ENCODE results near the gene EYS. TPM values are rescaled to one million over a fixed set of nuclear protein-coding genes. Genes with fewer than 3 reads are reported as not detected.
"Not testable (repeated sequence)": the region's sequence is repeated elsewhere in the genome, so short reads cannot be mapped to it uniquely, and the experiment has no call there.

EYS gene
- total RNA-seq, 2 donors from 2014 or later, result 0.20 TPM; not detected in 1

- ATAC-seq, result no peak
- no peaks in the 10 kb centered on the region for H3K36me3 Mint-ChIP-seq
- H3K27me3 Mint-ChIP-seq, result no peaks in the 10 kb centered on the region
Measured at GRCh38 chr6:64259372-64259771, 1447.7 kb downstream of the EYS start.

DNA sequence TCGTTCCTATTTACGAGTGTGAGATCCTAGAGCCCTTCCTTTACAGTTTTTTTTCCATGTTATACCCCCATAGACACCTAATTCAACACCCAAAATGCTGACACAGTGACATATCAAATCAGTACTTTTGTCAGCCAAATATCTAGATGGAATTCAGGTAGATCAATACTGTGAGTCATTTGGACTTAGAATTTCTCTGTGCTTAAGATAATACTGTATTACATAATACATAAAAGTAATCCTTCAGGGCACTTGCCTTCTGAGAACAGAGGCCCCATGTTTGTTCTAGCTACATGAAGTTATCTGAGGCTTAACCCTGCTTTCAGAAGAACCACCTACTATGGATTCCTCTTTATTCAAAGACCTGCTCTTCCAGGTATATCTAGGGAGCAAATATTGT is 1448.3 kb downstream of the EYS start:
- DNase-seq (ENCODE audit: low spot score) (no peak), ATAC-seq (no peak)

More at GRCh38 chr6:64259372-64259771, 1447.7 kb downstream of the EYS start:
- Mint-ChIP-seq H3K27ac (no peak overlapping the region), H3K4me1 (ENCODE audit: low read depth in 2 of 2) (no peaks in the 10 kb centered on the region), H3K4me3 (no peak overlapping the region), H3K9me3 (peaks cover 16% of the 10 kb centered on the region)
- no peak for DNase-seq (ENCODE audit: low spot score)

DNA sequence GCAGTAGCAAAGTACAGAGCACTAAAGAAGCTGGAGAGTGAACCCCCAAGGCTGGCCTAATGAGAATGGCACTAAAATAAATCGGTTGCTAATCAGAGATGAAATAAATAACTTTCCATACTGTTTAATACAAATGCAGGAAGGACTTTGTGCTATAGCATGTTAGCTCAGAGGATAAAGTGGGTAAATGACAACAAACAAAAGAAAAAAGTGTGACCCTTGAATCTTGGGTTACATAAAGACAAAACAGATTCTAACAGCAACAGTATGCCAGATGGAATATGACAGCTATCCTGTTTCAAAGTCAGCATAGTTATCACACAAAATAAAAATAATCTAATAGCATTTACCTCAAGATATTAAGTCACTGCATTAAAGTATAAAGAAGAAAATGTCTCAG is 1448.7 kb downstream of the EYS start:
- no peak overlapping the region for H3K4me3 Mint-ChIP-seq
- DNase-seq (ENCODE audit: low spot score) (no peak), ATAC-seq (no peak)
- H3K9me3 Mint-ChIP-seq, result peaks cover 16% of the 10 kb centered on the region
- no peaks in the 10 kb centered on the region for H3K27me3 Mint-ChIP-seq
- no peaks in the 10 kb centered on the region for H3K36me3 Mint-ChIP-seq
- H3K4me1 Mint-ChIP-seq (ENCODE audit: low read depth in 2 of 2), result no peaks in the 10 kb centered on the region
- H3K27ac Mint-ChIP-seq, result no peak overlapping the region

More for the DNA sequence above, 1448.3 kb downstream of the EYS start:
- Mint-ChIP-seq H3K4me1 (ENCODE audit: low read depth in 2 of 2) (no peaks in the 10 kb centered on the region), H3K4me3 (no peak overlapping the region), H3K27ac (no peak overlapping the region), H3K9me3 (peaks cover 16% of the 10 kb centered on the region), H3K36me3 (no peaks in the 10 kb centered on the region), H3K27me3 (no peaks in the 10 kb centered on the region)

DNA sequence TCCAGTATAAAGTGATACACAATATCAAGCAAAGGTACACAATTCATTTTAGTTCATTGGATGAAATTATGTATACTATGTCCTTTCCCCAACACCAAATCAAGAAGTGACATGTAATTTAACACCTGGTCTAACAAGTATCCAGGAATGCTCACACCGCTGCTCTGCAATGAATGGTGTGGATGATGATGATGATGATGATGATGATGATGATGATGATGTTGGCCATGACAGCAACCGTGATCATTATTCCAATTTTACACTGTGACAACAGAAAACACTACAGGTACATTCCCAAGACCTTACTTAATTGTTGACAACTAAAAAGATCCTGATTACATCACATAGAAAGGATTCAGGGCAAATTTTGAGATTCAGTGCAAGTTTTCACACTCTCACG is 1449.4 kb downstream of the EYS start:
- H3K4me3 Mint-ChIP-seq, result no peak overlapping the region
- DNase-seq (ENCODE audit: low spot score) (no peak), ATAC-seq (no peak)
- no peak overlapping the region for H3K27ac Mint-ChIP-seq
- H3K36me3 Mint-ChIP-seq, result no peaks in the 10 kb centered on the region
- H3K9me3 Mint-ChIP-seq, result peaks cover 16% of the 10 kb centered on the region
- H3K27me3 Mint-ChIP-seq, result no peaks in the 10 kb centered on the region
- no peaks in the 10 kb centered on the region for H3K4me1 Mint-ChIP-seq (ENCODE audit: low read depth in 2 of 2)

DNA sequence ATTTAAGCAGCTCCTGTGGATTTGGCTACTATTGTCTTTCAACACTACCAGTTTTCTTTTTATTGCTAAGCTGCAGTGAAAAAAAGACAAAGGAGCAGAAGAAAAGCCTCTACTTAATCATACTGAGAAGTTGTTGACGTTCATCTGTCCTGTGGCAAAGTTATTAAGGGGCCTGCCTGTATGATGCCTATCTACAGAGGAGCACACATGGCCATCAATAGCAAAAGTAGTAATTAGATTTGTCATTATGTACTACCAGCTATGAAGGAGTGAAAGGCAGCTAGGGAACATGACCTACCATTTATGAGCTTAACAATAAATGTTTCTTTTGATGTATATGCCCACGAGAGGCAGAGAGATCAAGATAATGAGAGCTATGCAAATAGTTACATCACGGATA is 1450.5 kb downstream of the EYS start:
- Mint-ChIP-seq H3K27me3 (no peaks in the 10 kb centered on the region), H3K4me1 (ENCODE audit: low read depth in 2 of 2) (no peaks in the 10 kb centered on the region), H3K27ac (no peak overlapping the region), H3K4me3 (no peak overlapping the region), H3K9me3 (peaks cover 22% of the 10 kb centered on the region), H3K36me3 (no peaks in the 10 kb centered on the region)
- ATAC-seq (no peak), DNase-seq (ENCODE audit: low spot score) (no peak)

DNA sequence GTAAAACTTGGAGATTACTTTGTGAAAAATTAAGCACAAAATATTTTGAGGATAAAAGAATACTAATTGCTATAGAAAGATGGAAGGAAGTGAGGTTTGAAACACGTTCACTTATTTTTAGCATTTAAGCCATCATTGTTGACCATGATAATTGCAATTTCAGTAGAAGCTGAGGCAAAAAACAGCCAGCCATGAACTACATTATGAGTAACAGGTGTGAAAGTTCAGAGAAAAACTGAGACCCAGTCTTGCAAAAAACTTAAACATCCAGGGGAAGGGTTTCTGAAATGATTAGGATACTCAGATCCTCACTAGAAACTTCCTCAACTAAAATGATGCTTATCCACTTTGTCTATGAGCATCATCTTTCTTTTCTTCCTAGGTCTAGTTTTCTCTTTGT is 1452.0 kb downstream of the EYS start:
- Mint-ChIP-seq H3K4me3 (no peak overlapping the region), H3K36me3 (no peaks in the 10 kb centered on the region), H3K27ac (no peak overlapping the region), H3K9me3 (peaks cover 22% of the 10 kb centered on the region), H3K4me1 (ENCODE audit: low read depth in 2 of 2) (no peaks in the 10 kb centered on the region), H3K27me3 (no peaks in the 10 kb centered on the region)
- ATAC-seq (no peak), DNase-seq (ENCODE audit: low spot score) (no peak)

DNA sequence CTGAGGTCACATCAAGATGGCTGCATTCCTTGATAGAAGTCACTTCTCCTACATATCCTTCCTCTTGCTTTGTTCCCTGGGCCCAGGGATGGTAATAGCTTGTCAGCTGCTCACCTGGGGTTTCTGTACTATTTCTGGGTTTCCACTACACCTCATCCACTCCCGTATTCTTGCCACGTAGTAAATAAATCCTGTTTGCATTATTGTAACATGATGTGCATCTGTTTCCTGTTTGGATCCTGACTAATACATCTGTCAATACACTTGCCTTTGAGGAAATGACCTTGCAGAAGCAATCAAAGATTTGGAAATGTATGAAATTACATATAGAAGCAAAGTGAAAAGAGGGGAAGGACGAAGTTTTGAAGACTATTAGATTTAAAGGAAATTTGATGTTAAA is 1452.5 kb downstream of the EYS start:
- Mint-ChIP-seq H3K4me3 (no peak overlapping the region), H3K4me1 (ENCODE audit: low read depth in 2 of 2) (no peaks in the 10 kb centered on the region), H3K27ac (no peak overlapping the region), H3K36me3 (no peaks in the 10 kb centered on the region), H3K9me3 (peaks cover 21% of the 10 kb centered on the region), H3K27me3 (no peaks in the 10 kb centered on the region)
- DNase-seq (ENCODE audit: low spot score) (no peak), ATAC-seq (no peak)

DNA sequence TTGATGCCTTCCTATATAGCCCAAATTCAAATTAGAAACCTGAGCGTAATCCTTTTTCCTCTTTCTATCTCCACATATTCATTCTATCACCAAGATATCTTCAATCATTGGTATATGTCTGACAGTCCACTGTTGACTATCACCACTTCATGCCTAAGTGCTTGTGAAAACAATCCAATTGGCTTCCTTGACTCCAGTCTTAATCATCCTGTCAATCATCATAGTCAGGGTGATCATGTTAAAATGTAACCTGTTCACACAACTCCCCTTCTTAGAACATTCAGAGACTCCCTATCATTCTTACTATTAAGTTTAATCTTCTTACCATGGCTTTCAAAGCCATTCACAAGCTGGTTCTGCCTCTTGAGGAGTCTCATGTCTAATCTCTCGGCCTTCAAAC is 1454.8 kb downstream of the EYS start:
- Mint-ChIP-seq H3K4me1 (ENCODE audit: low read depth in 2 of 2) (no peaks in the 10 kb centered on the region), H3K36me3 (peaks cover 6% of the 10 kb centered on the region), H3K27me3 (no peaks in the 10 kb centered on the region), H3K9me3 (peaks cover 26% of the 10 kb centered on the region), H3K27ac (no peak overlapping the region), H3K4me3 (no peak overlapping the region)
- DNase-seq (ENCODE audit: low spot score) (no peak), ATAC-seq (no peak)

DNA sequence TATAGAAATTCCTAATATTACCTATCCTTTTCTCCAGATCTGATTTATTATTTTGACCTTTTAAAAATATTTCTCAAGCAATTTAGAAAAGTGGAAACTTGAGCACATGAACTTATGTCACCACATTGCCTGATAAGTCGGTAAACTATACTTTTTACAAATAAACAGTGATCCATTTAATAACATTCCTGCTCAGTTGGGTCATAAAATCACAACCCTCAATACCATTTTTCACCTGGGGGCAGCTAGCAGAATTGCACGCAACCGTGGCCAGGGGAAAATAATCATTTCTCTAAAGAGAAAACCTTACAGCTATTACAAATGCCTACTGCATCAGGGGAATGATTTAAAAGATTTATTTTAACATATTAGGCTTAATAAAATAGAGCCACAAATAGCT is 1456.9 kb downstream of the EYS start:
- ATAC-seq (no peak), DNase-seq (ENCODE audit: low spot score) (no peak)
- Mint-ChIP-seq H3K4me3 (no peak overlapping the region), H3K36me3 (peaks cover 6% of the 10 kb centered on the region), H3K4me1 (ENCODE audit: low read depth in 2 of 2) (no peaks in the 10 kb centered on the region), H3K9me3 (peaks cover 17% of the 10 kb centered on the region), H3K27ac (no peak overlapping the region), H3K27me3 (no peaks in the 10 kb centered on the region)

DNA sequence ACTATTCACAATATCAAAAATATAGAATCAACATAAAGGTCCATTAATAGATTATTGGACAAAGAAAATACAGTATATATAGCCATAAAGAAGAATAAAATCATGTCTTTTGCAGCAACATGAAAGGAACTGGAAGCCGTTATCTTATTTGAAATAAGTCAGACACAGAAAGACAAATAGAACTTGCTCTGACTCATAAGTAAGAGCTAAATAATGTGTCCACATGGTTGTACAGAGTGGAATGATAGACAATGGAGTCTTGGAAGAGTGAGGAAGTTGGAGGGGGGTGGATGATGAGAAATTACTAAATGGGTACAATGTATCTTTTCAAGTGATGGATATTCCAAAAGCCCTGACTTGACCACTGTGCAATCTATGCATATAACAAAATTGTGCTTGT is 1457.9 kb downstream of the EYS start:
- no peak for DNase-seq (ENCODE audit: low spot score)
- ATAC-seq, result no peak
- Mint-ChIP-seq H3K9me3 (peaks cover 17% of the 10 kb centered on the region), H3K4me3 (no peak overlapping the region), H3K27me3 (no peaks in the 10 kb centered on the region), H3K27ac (no peak overlapping the region), H3K36me3 (peaks cover 6% of the 10 kb centered on the region), H3K4me1 (ENCODE audit: low read depth in 2 of 2) (no peaks in the 10 kb centered on the region)

DNA sequence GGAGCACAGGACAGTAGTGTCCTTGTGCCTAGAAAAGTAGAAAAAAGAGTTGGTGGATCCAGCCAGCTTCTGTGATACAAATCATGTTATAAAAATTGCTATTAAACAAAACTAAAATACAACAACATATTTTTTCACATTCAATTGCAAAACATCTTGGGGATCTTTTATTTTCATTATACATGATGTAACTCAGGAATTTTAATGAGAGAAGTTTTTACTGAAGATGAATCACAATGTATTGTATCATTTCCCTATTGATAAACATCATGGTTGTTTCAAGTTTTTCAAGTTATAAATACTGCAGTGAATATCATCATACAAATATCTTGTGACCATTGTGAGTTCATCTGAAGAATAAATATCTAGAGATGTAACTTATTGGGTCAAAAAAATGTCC is 1463.4 kb downstream of the EYS start:
- ATAC-seq (no peak), DNase-seq (ENCODE audit: low spot score) (no peak)
- H3K4me1 Mint-ChIP-seq (ENCODE audit: low read depth in 2 of 2), result no peaks in the 10 kb centered on the region
- H3K4me3 Mint-ChIP-seq, result no peak overlapping the region
- no peaks in the 10 kb centered on the region for H3K27me3 Mint-ChIP-seq
- H3K9me3 Mint-ChIP-seq, result peaks cover 35% of the 10 kb centered on the region
- no peak overlapping the region for H3K27ac Mint-ChIP-seq
- H3K36me3 Mint-ChIP-seq, result peaks cover 19% of the 10 kb centered on the region

- not testable (repeated sequence) for H3K4me3 Mint-ChIP-seq; H3K4me1 Mint-ChIP-seq (ENCODE audit: low read depth in 2 of 2); H3K27me3 Mint-ChIP-seq; ATAC-seq; H3K27ac Mint-ChIP-seq; DNase-seq (ENCODE audit: low spot score)
- Mint-ChIP-seq H3K9me3 (peaks cover 26% of the 10 kb centered on the region), H3K36me3 (peaks cover 13% of the 10 kb centered on the region)
Measured at GRCh38 chr6:64238908-64239307, 1468.1 kb downstream of the EYS start.

- H3K9me3 Mint-ChIP-seq, result peaks cover 25% of the 10 kb centered on the region
- DNase-seq (ENCODE audit: low spot score) (no peak), ATAC-seq (no peak)
- no peak overlapping the region for H3K4me3 Mint-ChIP-seq
- H3K36me3 Mint-ChIP-seq, result peaks cover 13% of the 10 kb centered on the region
- no peak overlapping the region for H3K27ac Mint-ChIP-seq
- no peaks in the 10 kb centered on the region for H3K4me1 Mint-ChIP-seq (ENCODE audit: low read depth in 2 of 2)
- no peaks in the 10 kb centered on the region for H3K27me3 Mint-ChIP-seq
Measured at GRCh38 chr6:64238071-64238470, 1469.0 kb downstream of the EYS start.

DNA sequence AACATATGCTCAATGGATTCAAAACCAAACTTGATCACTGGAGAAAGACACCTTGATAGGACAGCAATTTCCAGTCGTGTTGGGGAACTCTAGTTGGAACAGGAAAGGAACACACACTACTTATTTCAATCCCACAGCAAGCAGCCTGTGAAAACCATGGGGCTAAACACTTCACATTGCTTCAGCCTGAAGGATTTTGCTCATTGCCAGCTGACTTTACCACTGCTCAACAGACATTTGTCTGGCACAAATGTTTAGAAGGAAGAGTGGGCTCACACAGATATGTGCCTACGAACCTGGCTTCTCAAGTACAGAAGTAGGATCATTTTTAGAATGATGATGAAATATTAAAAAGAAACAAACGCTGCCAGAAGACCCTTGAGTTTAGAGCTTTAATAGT is 1473.3 kb downstream of the EYS start:
- Mint-ChIP-seq H3K36me3 (no peaks in the 10 kb centered on the region), H3K9me3 (peaks cover under 1% of the 10 kb centered on the region), H3K27ac (no peak overlapping the region), H3K27me3 (no peaks in the 10 kb centered on the region), H3K4me3 (no peak overlapping the region), H3K4me1 (ENCODE audit: low read depth in 2 of 2) (no peaks in the 10 kb centered on the region)
- ATAC-seq (no peak), DNase-seq (ENCODE audit: low spot score) (no peak)

DNA sequence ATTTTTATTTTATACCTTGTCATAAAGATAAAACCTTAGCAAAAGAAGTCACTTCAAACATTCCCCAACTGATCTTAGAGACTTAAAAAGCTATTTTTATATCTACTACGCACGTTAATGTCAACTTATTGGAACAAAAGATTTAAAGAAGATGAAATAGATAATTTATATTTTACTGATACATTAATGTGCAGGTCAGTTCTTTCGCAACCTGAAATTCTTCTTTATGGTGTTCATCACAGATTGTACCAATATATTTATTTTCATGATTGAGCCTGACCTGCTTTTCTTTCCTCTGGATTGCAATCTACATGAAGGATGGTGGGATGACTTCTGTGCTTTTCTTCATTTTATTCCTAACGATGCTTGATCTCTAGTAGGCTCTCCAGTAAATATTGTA is 1475.1 kb downstream of the EYS start:
- no peak for ATAC-seq
- H3K36me3 Mint-ChIP-seq, result no peaks in the 10 kb centered on the region
- no peak for DNase-seq (ENCODE audit: low spot score)
- H3K4me1 Mint-ChIP-seq (ENCODE audit: low read depth in 2 of 2), result no peaks in the 10 kb centered on the region
- no peak overlapping the region for H3K27ac Mint-ChIP-seq
- no peaks in the 10 kb centered on the region for H3K27me3 Mint-ChIP-seq
- H3K9me3 Mint-ChIP-seq, result no peaks in the 10 kb centered on the region
- H3K4me3 Mint-ChIP-seq, result no peak overlapping the region
